RWPE1 (cell line): ENCODE data around the gene LIPC.
A peak's percentile ranks its signal among the peaks of the same experiment; 100 is the strongest.

Experiments
- CTCF ChIA-PET: fragments of 350-600 bp; sonication (Branson Sonifier 250); formaldehyde crosslinking; extraction: SDS; loops from one replicate; lab custom pipeline; 2021; lab: Yijun Ruan, JAX
- POLR2A ChIA-PET: fragments of 400-600 bp; formaldehyde crosslinking; extraction: SDS; loops from one replicate; lab custom pipeline; 2020; ENCODE audit warnings: antibody characterized with exemption; ENCODE audit not compliant: low non-redundant PET; lab: Yijun Ruan, JAX
- DNase-seq: peaks from one replicate; pipeline ENCODE4 v3.0.0; 2012; ENCODE audit warnings: low spot score
- H3K27ac ChIP-seq: fragments of 450-650 bp; 2 replicates; pipeline ENCODE4 v1.5.1; 2017
- CTCF ChIP-seq: fragments of 450-650 bp; conservative IDR thresholded peaks from 2 replicates; pipeline ENCODE4 v1.5.1; 2017; ENCODE audit warnings: low read depth, mild to moderate bottlenecking

LIPC gene

GRCh38 chr15:58467722-58468423, 36.1 kb downstream of the LIPC start:
- no peak for DNase-seq
- POLR2A ChIA-PET: interaction anchor here (0.5 kb wide), 1 partner anchor 40 kb away, joined by 16 read pairs; no protein-coding TSS in a partner anchor
- no peak for TF ChIP-seq CTCF
- CTCF ChIA-PET: no interaction called here
- no peak overlapping the region for H3K27ac ChIP-seq

DNA sequence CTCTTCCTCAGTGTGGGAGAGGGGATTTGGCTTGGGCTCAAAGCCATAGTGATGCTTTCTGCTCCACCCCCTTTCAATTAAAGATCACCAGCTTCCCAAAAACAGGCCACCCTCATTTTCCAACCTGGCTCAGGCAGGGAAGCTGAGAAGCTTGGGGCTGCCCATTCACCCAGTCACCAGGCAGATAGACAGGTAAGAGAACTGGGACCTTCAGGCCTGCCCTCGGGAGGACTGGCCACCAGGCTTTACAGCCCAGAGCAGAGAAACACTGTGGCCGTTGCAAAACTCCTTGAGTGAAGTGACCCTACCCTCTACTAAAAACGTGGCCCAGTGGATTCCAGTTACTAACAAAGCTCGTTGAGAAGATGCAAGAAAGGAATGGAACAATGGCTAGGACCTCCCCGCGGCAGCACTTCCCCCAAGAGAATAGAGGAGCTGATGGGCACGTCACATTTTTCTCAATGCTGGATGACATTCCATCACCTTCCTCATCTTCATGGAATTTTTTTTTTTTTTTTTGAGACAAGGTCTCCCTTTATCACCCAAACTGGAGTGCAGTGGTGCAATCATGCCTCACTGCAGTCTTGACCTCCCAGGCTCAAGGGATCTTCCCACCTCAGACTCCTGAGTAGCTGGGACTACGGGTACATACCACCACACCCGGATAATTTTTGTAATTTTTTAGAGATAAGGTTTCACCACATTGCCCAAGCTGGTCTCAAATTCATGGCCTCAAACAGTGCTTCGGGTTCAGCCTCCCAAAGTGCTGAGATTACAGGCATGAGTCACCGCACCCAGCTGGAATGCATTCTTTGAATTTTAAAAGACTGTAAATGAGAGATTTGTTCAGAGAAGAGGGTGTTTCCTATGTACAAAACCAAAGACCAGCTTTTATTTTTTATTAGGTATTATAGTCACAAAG, 37.9 kb downstream of the LIPC start:
- peak overlapping the region; percentile 93 for H3K27ac ChIP-seq
- ChIA-PET POLR2A (no interaction called here), CTCF (interaction anchor here (0.6 kb wide), 2 partner anchors 26 to 1034 kb away, joined by 3 to 4 read pairs; no protein-coding TSS in a partner anchor)
- peak; percentile 60 for DNase-seq
- no peak for TF ChIP-seq CTCF

DNA sequence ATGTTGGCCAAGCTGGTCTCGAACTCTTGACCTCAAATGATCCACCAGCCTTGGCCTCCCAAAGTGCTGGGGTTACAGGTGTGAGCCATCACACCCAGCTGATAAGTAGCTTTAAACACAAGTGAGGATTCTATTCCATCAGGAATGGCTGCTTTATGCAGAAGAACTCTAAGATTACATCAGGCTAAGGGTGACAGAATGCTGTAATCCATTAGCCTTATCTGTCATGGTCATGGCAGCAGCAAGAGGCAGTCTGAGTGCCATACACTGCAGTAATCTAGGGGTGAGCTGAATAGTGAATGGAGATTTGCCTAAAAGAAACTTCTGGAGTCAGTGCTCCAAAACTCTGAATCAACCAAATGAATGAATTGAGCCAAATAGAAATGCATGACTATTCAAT, 39.6 kb downstream of the LIPC start:
- peak overlapping the region; percentile 93; the same call in 1 of the 2 replicates for H3K27ac ChIP-seq
- POLR2A ChIA-PET: no interaction called here
- TF ChIP-seq CTCF: no peak
- CTCF ChIA-PET: no interaction called here
- no peak for DNase-seq

DNA sequence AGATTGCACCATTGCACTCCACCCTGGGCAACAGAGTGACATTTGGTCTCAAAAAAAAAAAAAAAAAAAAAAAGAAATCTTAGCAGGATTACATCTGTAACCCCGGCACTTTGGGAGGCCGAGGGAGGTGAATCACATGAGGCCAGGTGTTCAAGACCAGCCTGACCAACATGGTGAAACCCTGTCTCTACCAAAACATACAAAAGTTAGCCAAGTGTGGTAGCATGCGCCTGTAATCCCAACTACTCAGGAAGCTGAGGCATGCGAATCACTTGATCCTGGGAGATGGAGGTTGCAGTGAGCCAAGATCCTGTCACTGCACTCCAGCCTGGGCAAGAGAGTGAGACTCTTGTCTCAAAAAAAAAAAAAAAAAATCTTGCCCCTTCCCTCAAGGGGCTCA, 40.4 kb downstream of the LIPC start:
- POLR2A ChIA-PET: no interaction called here
- no peak for TF ChIP-seq CTCF
- peak overlapping the region; percentile 93; the same call in 1 of the 2 replicates for H3K27ac ChIP-seq
- DNase-seq: no peak
- CTCF ChIA-PET: no interaction called here

DNA sequence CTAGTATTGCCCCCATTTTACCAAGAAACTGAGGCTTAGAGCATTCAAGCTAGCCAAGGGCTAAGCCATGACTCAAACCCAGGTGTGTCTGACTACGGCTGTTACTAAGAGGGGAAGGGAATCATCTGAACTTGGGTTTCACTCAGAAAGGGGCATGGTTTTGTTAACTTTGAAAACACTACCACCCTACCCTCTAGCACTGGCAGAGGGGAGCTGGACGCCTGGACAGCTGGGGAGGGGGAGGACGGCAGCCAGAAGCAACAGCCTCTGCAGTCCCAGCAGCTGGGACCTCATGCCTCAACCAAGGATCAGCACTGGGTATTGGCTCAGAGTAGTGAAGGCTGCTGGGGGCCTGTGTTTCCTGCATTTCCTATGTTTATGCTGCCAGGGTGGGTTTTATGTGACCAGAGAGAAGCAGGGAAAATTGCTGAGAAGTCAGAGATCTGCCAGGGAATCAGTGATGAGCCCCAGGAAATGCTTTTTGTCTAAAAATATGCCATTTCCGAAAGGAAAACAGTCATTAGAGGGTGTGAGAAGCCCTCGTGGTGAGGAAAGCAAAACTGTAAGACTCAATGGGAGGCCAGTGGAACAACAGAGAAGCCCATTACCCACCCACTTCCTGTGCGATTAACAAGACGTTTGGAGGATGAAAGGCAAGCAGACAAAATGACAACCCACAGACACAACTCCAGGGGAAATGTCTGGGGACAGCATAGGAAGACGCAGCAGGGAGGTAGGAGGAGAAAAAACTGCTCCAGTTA, 41.2 kb downstream of the LIPC start:
- peak overlapping the region; percentile 72 for H3K27ac ChIP-seq
- ChIA-PET CTCF (interaction anchor here (0.6 kb wide), 1 partner anchor 313 kb away, joined by 3 read pairs; no protein-coding TSS in a partner anchor), POLR2A (no interaction called here)
- DNase-seq: peak; percentile 20
- TF ChIP-seq CTCF: no peak

- peak overlapping the region; percentile 72; the same call in 1 of the 2 replicates for H3K27ac ChIP-seq
- peak; percentile 79 for DNase-seq
- ChIA-PET CTCF (no interaction called here), POLR2A (no interaction called here)
- TF ChIP-seq CTCF: no peak
These were observed 41.9 kb downstream of the LIPC start for GRCh38 chr15:58473724-58474123.
